NCI-H1048 (cell line): Measurements from ENCODE around the gene MOV10L1.
"Not testable (repeated sequence)": the region's sequence is repeated elsewhere in the genome, so short reads cannot be mapped to it uniquely, and the experiment has no call there.

ENCODE experiments used
- DNase-seq: peaks from one replicate; lab custom pipeline; 2025; lab: John Stamatoyannopoulos, UW

Gene MOV10L1

GRCh38 chr22:50204998-50205397, 115.2 kb downstream of the MOV10L1 start:
- not testable (repeated sequence) for DNase-seq

GRCh38 chr22:50205781-50206569, 116.2 kb downstream of the MOV10L1 start:
- no peak for DNase-seq

GRCh38 chr22:50206599-50206998, 116.8 kb downstream of the MOV10L1 start:
- DNase-seq = no peak

- no peak for DNase-seq
Observed at GRCh38 chr22:50207383-50208140, 117.8 kb downstream of the MOV10L1 start.

- no peak for DNase-seq
Observed at GRCh38 chr22:50208430-50208938, 118.7 kb downstream of the MOV10L1 start.

GRCh38 chr22:50208939-50209892, 119.4 kb downstream of the MOV10L1 start:
- DNase-seq = no peak

- DNase-seq = peak; percentile 24
Observed at GRCh38 chr22:50209893-50210292, 120.1 kb downstream of the MOV10L1 start.

- no peak for DNase-seq
Observed at GRCh38 chr22:50210378-50211139, 120.8 kb downstream of the MOV10L1 start.

- DNase-seq = no peak
Observed at GRCh38 chr22:50211147-50211546, 121.3 kb downstream of the MOV10L1 start.
